ENCODE measurements around the gene ARAP1. TPM values are rescaled to one million over a fixed set of nuclear protein-coding genes. Genes with fewer than 3 reads are reported as not detected.

The ARAP1 gene
- total RNA-seq, 2 donors from 2014 or later = 74.4 to 88.3 TPM

DNA sequence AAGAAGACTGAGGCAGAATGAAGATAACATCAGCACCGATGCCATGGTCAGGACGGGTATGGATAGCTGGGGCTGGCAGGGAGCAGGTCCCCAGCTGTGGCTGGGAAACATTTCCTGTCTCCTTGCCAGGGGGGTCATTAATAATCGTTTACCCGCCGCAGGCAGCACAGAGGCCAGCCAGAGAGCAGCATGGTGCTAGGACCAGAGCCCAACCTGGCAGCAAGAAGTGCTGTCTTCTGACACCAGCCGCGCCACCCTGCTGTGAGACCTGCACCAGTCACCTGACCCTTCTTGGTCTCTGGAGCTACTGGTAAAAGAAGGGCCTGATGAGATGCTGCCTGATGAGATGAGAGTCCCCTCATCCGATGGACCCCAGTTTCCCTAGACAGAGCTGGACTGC, 114.3 kb downstream of the ARAP1 start:
- Histone ChIP-seq H3K27me3 (ENCODE audit: control insufficient read depth, insufficient read depth, low read length, poor library complexity, severe bottlenecking) (peaks cover 45% of the 10 kb centered on the region), H3K4me3 (ENCODE audit: low read length) (no peak overlapping the region), H3K4me1 (ENCODE audit: control insufficient read depth, insufficient read depth, low read length) (no peaks in the 10 kb centered on the region), H3K9ac (ENCODE audit: extremely low read depth, low read length, poor library complexity, severe bottlenecking) (no peak overlapping the region), H3K36me3 (ENCODE audit: control insufficient read depth, insufficient read depth, low read length) (no peaks in the 10 kb centered on the region), H3K27ac (ENCODE audit: low read depth, low read length) (no peak overlapping the region), H3K9me3 (ENCODE audit: control insufficient read depth, low read length) (no peaks in the 10 kb centered on the region)
- TF ChIP-seq, protein P1, sequence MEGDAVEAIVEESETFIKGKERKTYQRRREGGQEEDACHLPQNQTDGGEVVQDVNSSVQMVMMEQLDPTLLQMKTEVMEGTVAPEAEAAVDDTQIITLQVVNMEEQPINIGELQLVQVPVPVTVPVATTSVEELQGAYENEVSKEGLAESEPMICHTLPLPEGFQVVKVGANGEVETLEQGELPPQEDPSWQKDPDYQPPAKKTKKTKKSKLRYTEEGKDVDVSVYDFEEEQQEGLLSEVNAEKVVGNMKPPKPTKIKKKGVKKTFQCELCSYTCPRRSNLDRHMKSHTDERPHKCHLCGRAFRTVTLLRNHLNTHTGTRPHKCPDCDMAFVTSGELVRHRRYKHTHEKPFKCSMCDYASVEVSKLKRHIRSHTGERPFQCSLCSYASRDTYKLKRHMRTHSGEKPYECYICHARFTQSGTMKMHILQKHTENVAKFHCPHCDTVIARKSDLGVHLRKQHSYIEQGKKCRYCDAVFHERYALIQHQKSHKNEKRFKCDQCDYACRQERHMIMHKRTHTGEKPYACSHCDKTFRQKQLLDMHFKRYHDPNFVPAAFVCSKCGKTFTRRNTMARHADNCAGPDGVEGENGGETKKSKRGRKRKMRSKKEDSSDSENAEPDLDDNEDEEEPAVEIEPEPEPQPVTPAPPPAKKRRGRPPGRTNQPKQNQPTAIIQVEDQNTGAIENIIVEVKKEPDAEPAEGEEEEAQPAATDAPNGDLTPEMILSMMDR (conservative IDR thresholded peaks at IDR 0.05) = no peak
- WGBS, 2 experiments (ENCODE audit: insufficient coverage in 1 of 2, insufficient read length in 1 of 2) = 88 to 92% methylated on average over 7 to 8 of the region's 8 CpGs
- no peak for DNase-seq
- Mint-ChIP-seq H3K27me3 (ENCODE audit: insufficient read depth) (peaks cover 13% of the 10 kb centered on the region), H3K36me3 (ENCODE audit: low read depth) (no peaks in the 10 kb centered on the region), H3K4me3 (no peak overlapping the region), H3K4me1 (peaks cover 13% of the 10 kb centered on the region), H3K9me3 (no peaks in the 10 kb centered on the region), H3K27ac (no peak overlapping the region)

DNA sequence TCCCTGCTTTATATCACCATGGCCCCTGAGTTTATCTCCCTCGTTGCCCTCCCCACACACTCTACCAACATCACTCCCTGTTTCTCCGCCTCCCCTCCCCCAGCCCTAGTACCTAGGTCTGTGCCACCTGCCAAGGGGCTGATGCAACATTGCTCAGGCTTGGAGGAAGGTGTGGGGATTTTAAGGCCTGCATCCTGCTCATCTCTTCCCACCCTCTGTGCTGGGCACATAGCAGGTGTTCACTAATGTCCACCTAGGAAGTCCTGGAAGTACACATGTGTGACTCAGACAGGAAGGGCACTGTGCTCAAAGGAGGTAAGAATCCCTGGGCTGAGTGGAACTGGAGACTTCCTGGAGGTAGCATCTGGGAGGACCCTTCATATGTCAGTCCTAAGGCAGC, 115.0 kb downstream of the ARAP1 start:
- peaks cover 10% of the 10 kb centered on the region for H3K27me3 Mint-ChIP-seq (ENCODE audit: insufficient read depth)
- H3K4me1 ChIP-seq (ENCODE audit: control insufficient read depth, insufficient read depth, low read length) = no peaks in the 10 kb centered on the region
- H3K4me1 Mint-ChIP-seq = peaks cover 19% of the 10 kb centered on the region
- peaks cover 45% of the 10 kb centered on the region for H3K27me3 ChIP-seq (ENCODE audit: control insufficient read depth, insufficient read depth, low read length, poor library complexity, severe bottlenecking)
- H3K9me3 Mint-ChIP-seq = no peaks in the 10 kb centered on the region
- no peak for DNase-seq
- 80 to 88% methylated on average over 1 to 2 of the region's 2 CpGs for WGBS, 2 experiments (ENCODE audit: insufficient coverage in 1 of 2, insufficient read length in 1 of 2)
- TF ChIP-seq, protein P1 (conservative IDR thresholded peaks at IDR 0.05) = no peak
- no peak overlapping the region for H3K27ac Mint-ChIP-seq
- no peaks in the 10 kb centered on the region for H3K9me3 ChIP-seq (ENCODE audit: control insufficient read depth, low read length)
- no peaks in the 10 kb centered on the region for H3K36me3 ChIP-seq (ENCODE audit: control insufficient read depth, insufficient read depth, low read length)
- H3K27ac ChIP-seq (ENCODE audit: low read depth, low read length) = no peak overlapping the region
- H3K4me3 Mint-ChIP-seq = no peak overlapping the region
- H3K4me3 ChIP-seq (ENCODE audit: low read length) = no peak overlapping the region
- no peak overlapping the region for H3K9ac ChIP-seq (ENCODE audit: extremely low read depth, low read length, poor library complexity, severe bottlenecking)
- no peaks in the 10 kb centered on the region for H3K36me3 Mint-ChIP-seq (ENCODE audit: low read depth)

DNA sequence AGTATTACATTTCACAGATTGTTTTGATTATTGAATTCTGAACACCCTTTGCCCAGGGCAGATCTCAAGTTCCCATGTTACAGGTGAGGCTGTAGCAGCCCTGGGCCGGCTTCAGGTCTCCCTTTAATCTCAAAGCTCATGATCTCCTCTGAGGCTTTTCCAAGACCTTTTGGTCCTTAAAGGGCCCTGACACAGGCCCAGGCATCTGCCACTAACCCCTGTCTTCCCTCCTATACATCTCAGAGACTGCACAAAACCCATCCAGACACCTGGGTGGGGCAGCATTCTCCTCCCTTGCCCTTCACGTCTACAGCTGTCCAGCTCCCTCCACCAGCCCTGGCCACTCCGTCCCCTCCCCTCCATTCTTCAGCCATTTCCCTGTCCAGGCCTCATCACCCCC, 115.8 kb downstream of the ARAP1 start:
- Histone ChIP-seq H3K4me3 (ENCODE audit: low read length) (no peak overlapping the region), H3K9ac (ENCODE audit: extremely low read depth, low read length, poor library complexity, severe bottlenecking) (no peak overlapping the region), H3K9me3 (ENCODE audit: control insufficient read depth, low read length) (no peaks in the 10 kb centered on the region), H3K4me1 (ENCODE audit: control insufficient read depth, insufficient read depth, low read length) (no peaks in the 10 kb centered on the region), H3K27me3 (ENCODE audit: control insufficient read depth, insufficient read depth, low read length, poor library complexity, severe bottlenecking) (peaks cover 37% of the 10 kb centered on the region), H3K27ac (ENCODE audit: low read depth, low read length) (no peak overlapping the region), H3K36me3 (ENCODE audit: control insufficient read depth, insufficient read depth, low read length) (no peaks in the 10 kb centered on the region)
- Mint-ChIP-seq H3K4me3 (no peak overlapping the region), H3K27ac (no peak overlapping the region), H3K27me3 (ENCODE audit: insufficient read depth) (peaks cover 10% of the 10 kb centered on the region), H3K9me3 (no peaks in the 10 kb centered on the region), H3K4me1 (peaks cover 21% of the 10 kb centered on the region), H3K36me3 (ENCODE audit: low read depth) (no peaks in the 10 kb centered on the region)
- DNase-seq = no peak
- WGBS, 2 experiments (ENCODE audit: insufficient coverage in 1 of 2, insufficient read length in 1 of 2) = 69 to 71% methylated on average over 3 of the region's 3 CpGs
- TF ChIP-seq, protein P1 (conservative IDR thresholded peaks at IDR 0.05) = no peak

Measured in endodermal cell (in vitro differentiated cells).